Left forelimb (tissue), 1 donor: ENCODE measurements around the gene GRID2.

ENCODE experiments used
- DNase-seq: peaks from one replicate; pipeline ENCODE4 v3.0.0-alpha.2; 2018; ENCODE audit warnings: low spot score

Gene GRID2

GRCh38 chr4:93813092-93813491 lies 1509.3 kb downstream of the GRID2 start:
- no peak for DNase-seq

GRCh38 chr4:93814141-93814540 lies 1510.4 kb downstream of the GRID2 start:
- no peak for DNase-seq

GRCh38 chr4:93814722-93815121 lies 1511.0 kb downstream of the GRID2 start:
- DNase-seq, result no peak
